Measurements from ENCODE around the gene AVEN.
"Not testable (repeated sequence)": the region's sequence is repeated elsewhere in the genome, so short reads cannot be mapped to it uniquely, and the experiment has no call there.

AVEN gene

GRCh38 chr15:33846862-33847261 is 192.1 kb downstream of the AVEN start:
- peak; percentile 66 for DNase-seq (ENCODE audit: low read depth)

GRCh38 chr15:33846142-33846541 is 192.9 kb downstream of the AVEN start:
- DNase-seq (ENCODE audit: low read depth): peak; percentile 21

- DNase-seq (ENCODE audit: low read depth): no peak
Measured at GRCh38 chr15:33844597-33844996, 194.4 kb downstream of the AVEN start.

GRCh38 chr15:33844186-33844585 is 194.8 kb downstream of the AVEN start:
- DNase-seq (ENCODE audit: low read depth): no peak

- DNase-seq (ENCODE audit: low read depth): no peak
Measured at GRCh38 chr15:33840615-33841014, 198.4 kb downstream of the AVEN start.

GRCh38 chr15:33839540-33839939 is 199.5 kb downstream of the AVEN start:
- DNase-seq (ENCODE audit: low read depth): no peak

- no peak for DNase-seq (ENCODE audit: low read depth)
Measured at GRCh38 chr15:33837294-33837693, 201.7 kb downstream of the AVEN start.

- DNase-seq (ENCODE audit: low read depth): peak; percentile 40
Measured at GRCh38 chr15:33834892-33835743, 203.9 kb downstream of the AVEN start.

- DNase-seq (ENCODE audit: low read depth): no peak
Measured at GRCh38 chr15:33831646-33832045, 207.4 kb downstream of the AVEN start.

- DNase-seq (ENCODE audit: low read depth): no peak
Measured at GRCh38 chr15:33830351-33830750, 208.7 kb downstream of the AVEN start.

- no peak for DNase-seq (ENCODE audit: low read depth)
Measured at GRCh38 chr15:33826201-33826600, 212.8 kb downstream of the AVEN start.

GRCh38 chr15:33825453-33825852 is 213.6 kb downstream of the AVEN start:
- no peak for DNase-seq (ENCODE audit: low read depth)

- no peak for DNase-seq (ENCODE audit: low read depth)
Measured at GRCh38 chr15:33823119-33823518, 215.9 kb downstream of the AVEN start.

- no peak for DNase-seq (ENCODE audit: low read depth)
Measured at GRCh38 chr15:33822479-33822878, 216.5 kb downstream of the AVEN start.

- not testable (repeated sequence) for DNase-seq (ENCODE audit: low read depth)
Measured at GRCh38 chr15:33819499-33819898, 219.5 kb downstream of the AVEN start.
